ENCODE results near the gene ERAP2. TPM values are rescaled to one million over a fixed set of nuclear protein-coding genes. Genes with fewer than 3 reads are reported as not detected.
A peak's percentile ranks its signal among the peaks of the same experiment; 100 is the strongest.

The ERAP2 gene
- total and polyA plus RNA-seq, 7 donors, result 0.60 to 44.9 (median 7.7) TPM

- H3K4me3 ChIP-seq, result no peak overlapping the region
- TF ChIP-seq POLR2AphosphoS5 (IDR thresholded peaks at IDR 0.05), result no peak
- TF ChIP-seq POLR2A (IDR thresholded peaks at IDR 0.05), result no peak
- no peaks in the 10 kb centered on the region for H3K9me3 ChIP-seq
- H3K27me3 ChIP-seq, result no peaks in the 10 kb centered on the region
- 75 to 90% methylated on average over 2 of the region's 2 CpGs for WGBS, 2 donors
- intact Hi-C loops (cut with DNase I), result no loop called here
- no peaks in the 10 kb centered on the region for H3K4me1 ChIP-seq
- H3K36me3 ChIP-seq, result peaks cover 0 to 25% (median 2%) of the 10 kb centered on the region in 4 donors
- no peak overlapping the region for H3K27ac ChIP-seq
- DNase-seq, result no peak
Measured at GRCh38 chr5:96913233-96913632, 36.9 kb downstream of the ERAP2 start.

- 91 to 96% methylated on average over 4 of the region's 4 CpGs for WGBS, 2 donors
- no peak for DNase-seq
- TF ChIP-seq EP300 (IDR thresholded peaks at IDR 0.05) (no peak), CTCF (IDR thresholded peaks at IDR 0.05) (no peak), POLR2AphosphoS5 (IDR thresholded peaks at IDR 0.05) (no peak), POLR2A (IDR thresholded peaks at IDR 0.05) (no peak)
- Histone ChIP-seq H3K4me1 (peaks cover 0 to 25% (median 20%) of the 10 kb centered on the region in 4 donors), H3K27me3 (no peaks in the 10 kb centered on the region), H3K36me3 (peaks cover 0 to 8% (median 0%) of the 10 kb centered on the region in 4 donors), H3K27ac (no peak overlapping the region), H3K4me3 (no peak overlapping the region), H3K9me3 (no peaks in the 10 kb centered on the region)
- intact Hi-C loops (cut with DNase I), result no loop called here
Measured at GRCh38 chr5:96919754-96920197, 43.5 kb downstream of the ERAP2 start.

- peaks cover 0 to 3% (median 0%) of the 10 kb centered on the region in 4 donors for H3K36me3 ChIP-seq
- H3K9me3 ChIP-seq, result no peaks in the 10 kb centered on the region
- no peaks in the 10 kb centered on the region for H3K27me3 ChIP-seq
- WGBS, 2 donors, result 66 to 76% methylated on average over 3 of the region's 3 CpGs
- H3K4me3 ChIP-seq, result no peak overlapping the region
- intact Hi-C loops (cut with DNase I), result no loop called here
- TF ChIP-seq CTCF (IDR thresholded peaks at IDR 0.05) (no peak), POLR2AphosphoS5 (IDR thresholded peaks at IDR 0.05) (peak in 1 of 4 donors; percentile 62)
- peak overlapping the region in 3 of 4 donors; percentile 37 to 55 (median 39) for H3K27ac ChIP-seq
- DNase-seq, result no peak
- peaks cover 0 to 25% (median 20%) of the 10 kb centered on the region in 4 donors for H3K4me1 ChIP-seq
Measured at GRCh38 chr5:96920744-96921355, 44.5 kb downstream of the ERAP2 start.

- H3K4me1 ChIP-seq, result peaks cover 0 to 25% (median 20%) of the 10 kb centered on the region in 4 donors
- WGBS, 2 donors, result 90 to 95% methylated on average over 12 of the region's 12 CpGs
- H3K4me3 ChIP-seq, result no peak overlapping the region
- intact Hi-C loops (cut with DNase I), result no loop called here
- peak overlapping the region in 3 of 4 donors; percentile 4 to 55 (median 39) for H3K27ac ChIP-seq
- no peaks in the 10 kb centered on the region for H3K27me3 ChIP-seq
- no peaks in the 10 kb centered on the region for H3K9me3 ChIP-seq
- DNase-seq, result no peak
- no peak for TF ChIP-seq CTCF (IDR thresholded peaks at IDR 0.05)
- TF ChIP-seq POLR2A (IDR thresholded peaks at IDR 0.05), result no peak
- TF ChIP-seq EP300 (IDR thresholded peaks at IDR 0.05), result no peak
- no peaks in the 10 kb centered on the region for H3K36me3 ChIP-seq
Measured at GRCh38 chr5:96922499-96923244, 46.4 kb downstream of the ERAP2 start.

GRCh38 chr5:96924016-96924443 is 47.7 kb downstream of the ERAP2 start:
- Histone ChIP-seq H3K9me3 (no peaks in the 10 kb centered on the region), H3K27me3 (no peaks in the 10 kb centered on the region), H3K4me3 (no peak overlapping the region), H3K4me1 (peaks cover 0 to 25% (median 20%) of the 10 kb centered on the region in 4 donors), H3K27ac (peak overlapping the region in 3 of 4 donors; percentile 32 to 45 (median 45)), H3K36me3 (no peaks in the 10 kb centered on the region)
- TF ChIP-seq EP300 (IDR thresholded peaks at IDR 0.05), result no peak
- TF ChIP-seq POLR2AphosphoS5 (IDR thresholded peaks at IDR 0.05), result peak in 2 of 4 donors; percentile 9 to 10
- DNase-seq, result no peak
- intact Hi-C loops (cut with DNase I), result no loop called here
- 16 to 43% methylated on average over 3 of the region's 3 CpGs for WGBS, 2 donors

All from sigmoid colon (tissue), 7 donors.